T47D (cell line): ENCODE data around the gene GRID2.

Experiments used
- DNase-seq, 2 experiments: peaks; one replicate each; pipeline versions ENCODE4 v3.0.0 to v3.0.0-alpha.2; 2011 to 2012; ENCODE audit warnings: low read depth in 1 of 2, low spot score in 1 of 2
- JUND ChIP-seq: IDR thresholded peaks from 2 replicates; pipeline ENCODE4 v1.6.1; 2012; ENCODE audit warnings: low read depth
- in situ Hi-C: cut with HindIII; loops from 2 replicates; pipeline ENCODE4 v1.10.0; 2016; ENCODE audit warnings: low sequenced_read_pairs, low pct_unique_long_range_greater_than_20kb

The GRID2 gene

GRCh38 chr4:93710101-93710846, 1406.5 kb downstream of the GRID2 start:
- peak in 1 of 2 experiments; percentile 40 for DNase-seq
- in situ Hi-C loops = no loop called here
- no peak for TF ChIP-seq JUND

DNA sequence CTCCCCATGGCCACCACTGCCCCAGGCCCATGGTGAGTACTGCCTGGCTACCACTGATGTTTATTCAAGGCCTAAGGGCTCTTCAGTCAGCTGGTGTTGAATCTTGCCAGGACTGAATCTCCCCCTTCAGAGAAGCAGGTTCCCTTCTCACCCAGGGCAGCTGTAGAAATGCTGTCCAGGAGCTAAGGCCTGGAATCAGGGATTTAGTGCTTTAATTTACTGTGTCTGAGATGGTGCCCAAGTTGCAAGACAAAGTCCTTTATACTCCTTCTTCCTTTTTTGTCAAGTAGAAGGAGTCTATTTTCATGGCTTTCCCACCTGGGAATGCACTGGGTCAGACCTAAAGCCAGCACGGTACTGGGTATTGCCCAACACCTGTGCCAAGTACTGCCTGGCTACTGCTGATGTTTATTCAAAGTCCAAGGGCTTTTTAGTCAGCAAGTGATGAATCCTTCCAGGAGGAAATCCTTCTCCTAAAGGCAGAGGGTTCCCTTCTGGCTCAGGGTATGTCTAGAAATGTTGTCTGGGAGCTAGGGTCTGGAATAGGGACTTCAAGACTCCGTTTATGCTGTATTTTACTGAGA, 1407.2 kb downstream of the GRID2 start:
- in situ Hi-C loops = no loop called here
- TF ChIP-seq JUND = no peak
- no peak for DNase-seq

DNA sequence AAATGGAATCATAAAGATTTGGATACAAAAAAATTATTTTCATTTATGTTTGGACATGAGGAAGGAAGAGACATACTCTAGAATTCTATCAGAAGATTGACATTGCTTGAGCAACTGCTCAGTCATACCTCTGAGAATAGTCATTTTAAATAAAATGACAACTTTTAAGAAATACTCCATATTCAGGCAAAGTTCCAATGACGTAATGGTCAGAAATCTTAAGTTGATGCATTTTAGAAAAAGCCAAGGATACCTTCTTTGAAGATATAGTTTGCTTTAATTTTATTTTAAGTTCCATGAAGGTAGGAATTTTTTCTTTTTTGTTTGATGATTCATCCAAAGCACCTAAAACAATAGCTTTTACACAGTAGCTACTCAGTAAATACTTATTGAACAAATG, 1414.5 kb downstream of the GRID2 start:
- TF ChIP-seq JUND = no peak
- no peak for DNase-seq
- in situ Hi-C loops = no loop called here

GRCh38 chr4:93719552-93719951, 1415.8 kb downstream of the GRID2 start:
- no peak for DNase-seq
- TF ChIP-seq JUND = no peak
- in situ Hi-C loops = no loop called here

GRCh38 chr4:93722446-93722845, 1418.7 kb downstream of the GRID2 start:
- no peak for DNase-seq
- no peak for TF ChIP-seq JUND

GRCh38 chr4:93730251-93730650, 1426.5 kb downstream of the GRID2 start:
- DNase-seq = no peak
- TF ChIP-seq JUND = no peak
- in situ Hi-C loops = no loop called here

More at GRCh38 chr4:93722446-93722845, 1418.7 kb downstream of the GRID2 start:
- in situ Hi-C loops = no loop called here

DNA sequence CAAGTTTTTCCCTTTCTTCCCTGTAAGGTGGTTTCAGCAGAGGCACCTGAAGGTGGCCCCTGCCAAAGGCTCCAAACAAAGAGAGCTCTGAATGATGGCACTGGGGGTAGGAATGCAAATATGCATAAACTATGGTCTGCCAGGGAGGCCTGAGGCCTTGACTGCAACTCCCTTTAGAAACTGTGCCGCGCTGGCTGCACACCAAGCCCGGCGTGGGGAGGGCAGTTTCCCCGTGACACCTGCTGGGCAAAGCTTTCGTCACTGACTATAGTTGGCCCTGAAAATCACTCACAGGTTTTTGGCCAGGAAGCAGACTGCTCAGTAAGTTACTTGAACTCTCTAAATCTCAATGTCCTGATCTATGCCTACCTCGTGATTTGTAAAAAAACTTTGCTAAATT, 1427.0 kb downstream of the GRID2 start:
- no peak for TF ChIP-seq JUND
- in situ Hi-C loops = no loop called here
- DNase-seq = no peak

DNA sequence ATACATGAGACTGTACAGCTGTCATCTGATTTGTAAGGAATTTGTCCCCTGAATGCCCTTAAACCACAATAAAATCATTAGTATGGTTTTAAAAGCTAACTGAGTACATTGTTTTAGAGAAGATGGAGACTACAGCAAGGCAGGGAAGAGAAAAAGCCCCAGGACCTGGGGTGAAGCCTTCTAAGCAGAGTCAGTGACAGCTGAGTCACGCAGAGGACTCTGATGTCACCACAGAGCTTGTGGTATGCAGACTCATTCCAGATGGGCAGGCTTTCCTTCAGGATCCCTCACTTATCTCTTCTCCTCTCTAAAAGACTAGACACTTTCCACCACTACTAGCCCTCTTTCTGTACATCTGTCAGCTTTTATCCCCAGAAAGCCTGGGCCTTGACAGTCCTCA, 1427.7 kb downstream of the GRID2 start:
- in situ Hi-C loops = no loop called here
- no peak for TF ChIP-seq JUND
- DNase-seq = no peak

DNA sequence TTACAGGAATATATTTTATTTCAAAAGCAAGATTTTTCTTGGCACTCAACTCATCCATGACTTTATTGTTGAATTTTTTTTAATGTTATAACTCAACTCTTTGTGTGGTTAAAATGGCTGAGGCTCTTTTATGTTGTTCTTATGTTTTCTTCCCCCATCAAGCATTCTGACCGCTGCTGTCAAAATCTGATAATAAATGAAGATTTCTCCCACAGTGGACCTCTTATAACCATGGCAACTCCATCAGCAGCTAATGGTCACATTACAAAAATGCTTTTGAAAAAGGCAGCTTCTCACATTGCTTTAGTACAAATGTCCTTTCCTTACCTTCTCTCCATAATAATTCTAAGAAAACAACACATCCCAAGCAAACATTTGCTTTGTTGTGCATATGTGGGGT, 1428.7 kb downstream of the GRID2 start:
- in situ Hi-C loops = no loop called here
- TF ChIP-seq JUND = no peak
- no peak for DNase-seq

GRCh38 chr4:93740890-93741289, 1437.1 kb downstream of the GRID2 start:
- no peak for DNase-seq
- in situ Hi-C loops = no loop called here
- TF ChIP-seq JUND = no peak

DNA sequence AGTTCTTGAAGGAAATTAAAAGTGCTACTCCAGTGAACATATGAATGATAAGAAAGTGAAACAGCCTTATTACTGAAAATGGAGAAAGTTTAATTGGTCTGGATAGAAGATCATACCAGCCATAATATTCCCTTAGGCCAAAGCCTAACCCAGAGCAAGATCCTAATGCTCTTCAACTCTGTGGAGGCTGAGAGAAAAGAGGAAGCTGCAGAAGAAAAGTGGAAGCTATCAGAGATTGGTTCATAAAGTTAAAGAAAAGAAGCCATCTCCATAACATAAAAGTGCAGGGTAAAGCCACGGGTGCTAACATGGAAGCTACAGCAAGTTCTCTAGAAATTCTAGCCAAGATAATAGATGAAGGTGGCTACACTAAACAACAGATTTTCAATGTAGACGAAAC, 1439.3 kb downstream of the GRID2 start:
- TF ChIP-seq JUND = no peak
- in situ Hi-C loops = no loop called here
- DNase-seq = no peak

- in situ Hi-C loops = no loop called here
- no peak for DNase-seq
Observed at GRCh38 chr4:93743635-93744034, 1439.9 kb downstream of the GRID2 start.

GRCh38 chr4:93744961-93745360, 1441.2 kb downstream of the GRID2 start:
- DNase-seq = no peak
- in situ Hi-C loops = no loop called here
- no peak for TF ChIP-seq JUND

More at GRCh38 chr4:93743635-93744034, 1439.9 kb downstream of the GRID2 start:
- no peak for TF ChIP-seq JUND
